HG03280 (cell line): ENCODE results near the gene MOGAT3.

ENCODE experiments used
- ATAC-seq: cut with Tn5 transposase; IDR thresholded peaks from one replicate; pipeline ENCODE4 v1.9.1; 2021; ENCODE audit warnings: mild to moderate bottlenecking, moderate library complexity; ENCODE audit not compliant: unreplicated experiment

Gene MOGAT3

GRCh38 chr7:101234636-101235035 is 33.8 kb upstream of the MOGAT3 start:
- no peak for ATAC-seq

- no peak for ATAC-seq
These were observed 33.2 kb upstream of the MOGAT3 start for GRCh38 chr7:101233907-101234547.

DNA sequence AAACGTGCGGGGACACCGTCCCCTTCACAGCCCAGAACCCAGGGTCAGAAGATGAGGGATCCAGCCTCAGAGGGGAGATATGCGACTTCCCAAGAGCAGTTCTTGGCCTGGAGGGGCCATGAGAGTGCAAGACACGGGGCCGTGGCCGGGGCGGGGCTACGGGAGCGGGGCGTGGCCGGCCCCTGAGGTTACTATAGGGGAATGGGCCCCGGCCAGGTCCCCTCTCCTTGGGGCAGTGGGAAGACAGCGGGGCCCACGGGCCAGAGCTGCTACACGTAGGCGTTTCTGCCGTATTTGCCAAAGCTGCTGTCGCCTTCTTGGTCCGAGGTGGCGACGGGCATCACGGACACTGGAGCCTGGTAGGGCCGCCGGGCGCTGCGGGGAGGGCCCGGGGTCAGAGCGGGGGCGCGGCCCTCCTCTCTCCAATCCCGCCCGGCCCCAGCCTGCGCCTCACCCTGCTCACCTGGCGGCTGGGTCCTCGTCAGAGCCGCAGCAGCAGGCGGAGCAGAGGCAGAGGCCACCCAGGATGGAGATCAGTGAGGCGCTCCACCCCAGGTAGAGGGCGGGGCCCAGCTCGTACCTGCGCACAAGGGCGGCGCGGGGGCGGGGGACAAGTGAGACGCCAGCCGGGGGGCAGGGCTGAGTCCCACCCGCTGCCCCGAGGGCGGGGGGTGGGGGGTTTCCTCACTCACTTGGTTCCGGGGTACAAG is 31.5 kb upstream of the MOGAT3 start:
- no peak for ATAC-seq

GRCh38 chr7:101231644-101232043 is 30.8 kb upstream of the MOGAT3 start:
- ATAC-seq = no peak

DNA sequence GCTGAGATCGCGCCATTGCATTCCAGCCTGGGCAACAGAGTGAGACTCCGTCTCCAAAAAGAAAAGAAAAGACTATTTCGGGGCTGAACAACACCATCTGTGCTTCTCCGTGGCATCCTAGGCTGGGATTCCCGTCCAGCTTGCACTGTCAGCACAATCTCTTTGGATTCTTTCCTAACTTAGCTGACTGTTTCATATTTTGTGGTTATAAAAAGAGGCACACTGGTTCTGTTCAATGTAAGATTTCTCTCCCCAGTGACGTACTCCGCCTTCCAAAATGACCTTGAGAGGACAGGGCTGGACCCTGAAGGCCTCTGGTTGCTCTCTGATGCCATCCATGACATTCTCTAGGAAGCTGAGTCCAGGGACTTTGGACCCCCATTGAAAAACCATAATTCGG is 25.9 kb upstream of the MOGAT3 start:
- no peak for ATAC-seq

DNA sequence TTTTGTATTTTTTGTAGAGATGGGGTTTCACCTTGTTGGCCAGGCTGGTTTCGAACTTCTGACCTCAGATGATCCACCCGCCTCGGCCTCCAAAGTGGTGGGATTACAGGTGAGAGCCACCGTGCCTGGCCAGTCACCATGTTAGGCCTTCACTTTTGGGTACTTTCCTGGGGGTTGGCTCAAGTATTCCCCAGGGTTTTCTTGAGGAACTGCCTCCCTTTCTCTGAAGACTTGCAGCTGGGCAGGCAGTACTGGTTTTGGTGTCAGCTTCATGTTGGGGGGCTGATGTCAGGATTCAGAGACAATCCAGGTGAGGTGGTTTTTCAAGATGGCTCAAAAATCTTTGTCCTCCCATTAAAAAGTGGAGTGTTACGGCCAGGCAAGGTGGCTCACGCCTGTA is 24.8 kb upstream of the MOGAT3 start:
- ATAC-seq = no peak

DNA sequence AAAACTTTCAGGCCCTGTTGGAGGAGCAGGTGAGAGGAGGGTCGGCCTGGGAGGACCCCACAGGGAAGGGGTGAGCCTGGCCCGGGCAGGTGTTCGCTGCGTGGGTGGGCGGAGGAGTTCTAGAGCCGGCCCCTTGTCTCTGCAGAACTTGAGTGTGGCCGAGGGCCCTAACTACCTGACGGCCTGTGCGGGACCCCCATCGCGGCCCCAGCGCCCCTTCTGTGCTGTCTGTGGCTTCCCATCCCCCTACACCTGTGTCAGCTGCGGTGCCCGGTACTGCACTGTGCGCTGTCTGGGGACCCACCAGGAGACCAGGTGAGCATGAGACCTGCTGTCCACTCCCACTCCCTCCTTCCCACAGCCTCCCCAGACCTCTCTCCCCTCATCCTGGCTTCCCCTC is 22.7 kb upstream of the MOGAT3 start:
- no peak for ATAC-seq

GRCh38 chr7:101222275-101222830 is 21.5 kb upstream of the MOGAT3 start:
- ATAC-seq = no peak

- no peak for ATAC-seq
These were observed 19.5 kb upstream of the MOGAT3 start for GRCh38 chr7:101220295-101220694.

DNA sequence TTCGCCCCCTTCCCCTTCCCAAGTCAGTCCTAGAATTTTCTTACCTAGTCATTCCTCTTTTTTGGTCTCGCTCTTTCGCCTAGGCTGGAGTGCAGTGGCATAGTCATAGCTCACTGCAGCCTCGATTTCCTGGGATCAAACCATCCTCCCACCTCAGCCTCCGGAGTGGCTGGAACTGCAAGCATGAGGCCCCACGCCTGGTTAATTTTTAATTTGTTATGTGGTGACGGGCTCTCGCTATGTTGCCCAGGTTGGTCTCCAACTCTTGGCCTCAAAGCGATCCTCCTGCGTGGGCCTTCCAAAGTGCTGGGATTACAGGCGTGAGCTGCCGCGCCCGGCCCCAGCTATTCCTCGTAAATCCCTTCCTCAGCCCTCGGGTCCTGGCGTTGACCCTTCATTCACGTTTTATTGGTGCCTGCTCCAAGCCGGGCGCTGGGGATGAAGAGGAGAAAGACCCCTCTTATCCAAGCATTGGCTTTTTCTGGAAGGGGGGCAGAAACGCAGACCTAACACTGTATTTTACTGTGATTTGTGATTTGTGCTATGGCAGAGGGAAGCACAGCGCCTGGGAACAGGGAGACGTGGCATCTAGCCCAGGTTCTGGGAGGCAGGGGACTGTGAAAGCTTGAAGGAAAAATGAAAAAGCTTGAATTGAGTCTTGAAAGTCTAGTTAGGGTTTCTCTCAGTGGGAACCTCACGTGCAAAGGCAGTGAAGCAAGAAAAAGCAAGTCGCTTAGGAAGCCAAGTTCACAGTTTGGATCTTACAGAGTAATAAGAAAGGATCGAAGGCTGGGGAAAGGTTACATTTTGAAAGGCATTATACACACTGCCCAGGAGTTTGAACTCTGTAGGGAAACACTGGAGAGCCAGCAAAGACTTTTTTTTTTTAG is 17.6 kb upstream of the MOGAT3 start:
- peak; percentile 24 for ATAC-seq

DNA sequence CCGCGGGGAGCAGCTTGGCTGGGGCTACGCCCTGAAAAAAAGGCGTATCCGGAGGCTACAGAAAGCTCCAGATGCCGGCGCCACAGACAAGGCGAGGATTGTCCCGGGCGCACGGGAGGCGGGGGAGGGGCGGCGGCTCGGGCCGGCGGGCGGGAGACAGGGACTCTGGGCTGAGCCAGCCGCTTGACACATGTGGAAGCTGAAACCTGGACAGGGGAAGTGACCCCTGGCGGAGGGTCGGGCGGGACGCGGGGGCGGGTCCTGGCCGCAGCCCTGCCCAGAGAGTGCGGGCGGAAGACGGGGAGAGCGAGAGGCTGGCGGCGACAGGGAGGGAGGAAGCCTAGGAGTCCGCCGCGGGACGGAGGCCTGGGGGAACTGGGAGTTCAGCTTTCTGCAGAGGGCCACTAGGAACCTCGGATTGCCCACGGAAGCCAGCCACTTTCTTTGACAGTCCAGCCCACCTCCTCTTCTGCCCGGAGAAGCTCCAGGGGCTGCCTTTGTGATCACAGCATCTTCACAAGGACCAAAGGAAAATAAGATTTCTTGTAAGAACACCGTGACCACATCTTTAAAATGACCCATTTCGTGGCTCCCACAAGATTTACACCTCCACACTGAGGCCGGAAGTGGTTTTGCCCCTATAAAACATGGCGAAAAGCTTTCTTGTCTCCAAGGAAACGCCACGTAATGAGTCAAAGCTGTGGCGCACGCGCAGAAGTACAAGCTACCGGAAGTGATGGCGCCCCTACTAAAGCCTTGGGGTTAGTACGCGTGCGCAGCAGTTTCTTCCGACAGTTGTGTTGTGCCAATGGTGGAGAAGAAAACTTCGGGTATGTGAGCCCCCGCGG is 16.8 kb upstream of the MOGAT3 start, which contains the start of the genes PLOD3 and ZNHIT1:
Gene PLOD3 (minus strand): TSS at position 194 of the 848 bp plus-strand sequence. CDS start 307 bp downstream, outside the sequence.
Gene ZNHIT1 (plus strand): TSS at position 778 of the 848 bp plus-strand sequence. CDS start 31 bp downstream, at position 809.
- peak; percentile 61 for ATAC-seq

DNA sequence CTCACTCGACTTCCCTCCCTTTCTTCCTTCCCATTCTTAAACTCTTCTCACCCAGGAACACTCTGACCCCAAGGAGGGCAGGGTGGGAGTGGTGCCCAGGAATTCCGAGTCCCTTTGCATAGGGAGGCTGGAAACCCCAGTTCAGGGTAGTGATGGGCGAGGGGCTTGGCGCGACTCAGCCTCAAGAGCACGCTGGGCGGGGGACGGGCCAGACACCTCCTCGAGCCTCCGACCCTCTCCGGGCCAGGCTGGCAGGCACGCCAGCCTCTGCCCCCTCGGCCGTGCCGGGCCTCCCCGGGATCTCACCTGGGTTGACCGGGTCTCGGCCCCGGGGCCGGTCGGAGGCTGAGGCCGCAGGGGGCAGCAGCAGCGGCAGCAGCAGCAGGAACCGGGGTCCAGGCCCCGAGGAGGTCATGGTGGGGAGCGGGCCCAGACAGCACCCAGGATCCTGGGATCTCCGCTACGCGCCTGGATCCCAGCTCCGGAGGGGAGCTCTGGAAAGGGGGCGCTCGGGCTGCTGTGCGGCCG is 16.1 kb upstream of the MOGAT3 start:
- peak; percentile 17 for ATAC-seq

- no peak for ATAC-seq
These were observed 15.4 kb upstream of the MOGAT3 start for GRCh38 chr7:101216001-101216859.

GRCh38 chr7:101212014-101212413 is 11.2 kb upstream of the MOGAT3 start:
- ATAC-seq = no peak

GRCh38 chr7:101211501-101211900 is 10.7 kb upstream of the MOGAT3 start:
- no peak for ATAC-seq

GRCh38 chr7:101210143-101210542 is 9.3 kb upstream of the MOGAT3 start:
- no peak for ATAC-seq

GRCh38 chr7:101208794-101209193 is 8.0 kb upstream of the MOGAT3 start:
- no peak for ATAC-seq

DNA sequence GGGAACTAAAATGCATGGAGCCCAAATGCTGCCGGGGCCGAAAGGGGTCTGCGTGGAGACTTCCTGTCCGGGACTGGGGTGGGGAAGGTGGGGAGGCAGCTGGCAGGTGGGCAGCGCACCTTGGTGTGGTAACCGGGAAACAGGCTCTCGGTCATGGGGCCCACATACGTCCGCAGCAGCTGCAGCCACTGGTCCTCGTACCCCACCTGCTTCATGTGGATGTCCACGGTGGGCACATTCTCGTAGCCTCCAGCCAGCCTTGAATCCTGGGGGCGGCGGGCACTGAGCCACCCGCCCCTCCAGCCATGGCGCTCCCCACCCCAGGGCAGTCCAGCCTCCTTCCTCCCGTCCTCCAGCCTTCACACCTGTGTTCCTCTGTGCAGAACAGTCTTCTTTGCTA is 6.6 kb upstream of the MOGAT3 start:
- no peak for ATAC-seq

DNA sequence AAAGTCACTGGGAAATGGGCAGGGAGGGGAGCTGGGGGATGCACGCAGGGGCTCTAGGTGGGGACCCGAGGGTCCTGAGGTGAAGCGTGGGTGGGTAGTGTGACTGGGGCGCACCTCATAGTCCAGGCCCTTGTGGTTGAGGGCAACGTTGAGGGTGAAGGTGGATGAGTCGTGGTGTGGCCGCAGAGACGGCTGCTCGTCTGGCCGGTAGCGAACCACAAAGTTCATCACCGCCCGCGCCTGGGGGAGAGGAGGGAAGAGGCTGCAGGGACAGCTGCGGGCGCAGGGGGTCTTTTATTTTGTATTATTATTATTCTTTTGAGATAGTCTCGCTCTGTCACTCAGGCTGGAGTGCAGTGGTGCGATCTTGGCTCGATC is 5.8 kb upstream of the MOGAT3 start:
- ATAC-seq = no peak
